Measurements from ENCODE around the gene GPX2. TPM values are rescaled to one million over a fixed set of nuclear protein-coding genes. Genes with fewer than 3 reads are reported as not detected.

GPX2 gene
- total RNA-seq, 1 experiment from 2014 or later: 4.3 TPM

GRCh38 chr14:64958743-64959142, 16.2 kb upstream of the GPX2 start:
- no TSS peak for BruUV-seq (replicated peaks)
- no peak overlapping the region for H3K27ac ChIP-seq (ENCODE audit: low read length)
- no peak overlapping the region for H3K9ac ChIP-seq (ENCODE audit: low read length)
- H3K36me3 ChIP-seq (ENCODE audit: low read depth, low read length): no peaks in the 10 kb centered on the region
- no peak overlapping the region for H3K4me2 ChIP-seq (ENCODE audit: low read length)
- no peaks in the 10 kb centered on the region for H3K79me2 ChIP-seq (ENCODE audit: low read length)
- no peaks in the 10 kb centered on the region for H3K9me2 ChIP-seq (replicated peaks; ENCODE audit: low read length)
- no peak overlapping the region for H2AFZ ChIP-seq (ENCODE audit: low read length)
- no peak for TF ChIP-seq EZH2 (IDR thresholded peaks at IDR 0.05; ENCODE audit: low read length, unreplicated experiment)
- no peak for TF ChIP-seq EZH2phosphoT487 (IDR thresholded peaks at IDR 0.05; ENCODE audit: borderline replicate concordance, low read length)
- no peak for TF ChIP-seq CTCF (conservative IDR thresholded peaks at IDR 0.05; ENCODE audit: low read depth, low read length)
- no peaks in the 10 kb centered on the region for H3K4me1 ChIP-seq (ENCODE audit: insufficient read depth, low read length)
- DNase-seq (no peak), ATAC-seq (no peak)
- H3K4me3 ChIP-seq (ENCODE audit: low read length): no peak overlapping the region
- no peaks in the 10 kb centered on the region for H4K20me1 ChIP-seq (ENCODE audit: low read length)
- ChIA-PET POLR2A (ENCODE audit: unreplicated experiment) (interaction anchor here (0.7 kb wide), 1 partner anchor 29 kb away, joined by 9 read pairs; no protein-coding TSS in a partner anchor), CTCF (interaction anchor here (0.5 kb wide), 1 partner anchor 23 kb away, joined by 3 read pairs; no protein-coding TSS in a partner anchor)
- no peaks in the 10 kb centered on the region for H3K9me3 ChIP-seq (ENCODE audit: low read length)
- H3F3A ChIP-seq (ENCODE audit: low read length, unreplicated experiment): no peaks in the 10 kb centered on the region
- intact Hi-C loops (cut with micrococcal nuclease): no loop called here
- no peaks in the 10 kb centered on the region for H3K27me3 ChIP-seq (ENCODE audit: low read length)

DNA sequence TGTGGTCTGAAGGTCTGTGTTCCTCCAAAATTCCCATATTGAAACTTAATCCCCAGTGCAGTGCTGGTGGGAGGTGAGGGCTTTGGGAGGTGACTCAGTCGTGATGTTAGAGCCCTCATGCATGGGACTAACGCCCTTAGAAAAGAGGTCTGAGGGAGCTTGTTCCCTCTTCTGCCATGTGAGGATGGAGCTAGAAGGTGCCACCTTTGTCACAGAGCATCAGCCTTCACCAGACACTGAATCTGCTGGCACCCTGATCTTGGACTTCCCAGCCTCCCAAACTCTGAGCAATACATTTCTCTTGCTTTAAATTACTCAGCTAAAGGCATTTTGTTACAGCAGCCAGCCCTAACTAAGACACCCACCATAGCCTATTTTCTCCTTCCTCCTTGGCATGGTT, 15.7 kb upstream of the GPX2 start:
- H4K20me1 ChIP-seq (ENCODE audit: low read length): no peaks in the 10 kb centered on the region
- DNase-seq: no peak
- H3K9me3 ChIP-seq (ENCODE audit: low read length): no peaks in the 10 kb centered on the region
- no peak overlapping the region for H3K27ac ChIP-seq (ENCODE audit: low read length)
- H3K27me3 ChIP-seq (ENCODE audit: low read length): no peaks in the 10 kb centered on the region
- H3K9ac ChIP-seq (ENCODE audit: low read length): no peak overlapping the region
- ChIA-PET CTCF (interaction anchor here (0.5 kb wide), 1 partner anchor 23 kb away, joined by 3 read pairs; no protein-coding TSS in a partner anchor), POLR2A (ENCODE audit: unreplicated experiment) (interaction anchor here (0.7 kb wide), 1 partner anchor 29 kb away, joined by 9 read pairs; no protein-coding TSS in a partner anchor)
- no peak overlapping the region for H3K4me2 ChIP-seq (ENCODE audit: low read length)
- H2AFZ ChIP-seq (ENCODE audit: low read length): no peak overlapping the region
- ATAC-seq: no peak
- no peak overlapping the region for H3K4me3 ChIP-seq (ENCODE audit: low read length)
- H3K9me2 ChIP-seq (replicated peaks; ENCODE audit: low read length): no peaks in the 10 kb centered on the region
- H3K36me3 ChIP-seq (ENCODE audit: low read depth, low read length): no peaks in the 10 kb centered on the region
- intact Hi-C loops (cut with micrococcal nuclease): no loop called here
- no peaks in the 10 kb centered on the region for H3K79me2 ChIP-seq (ENCODE audit: low read length)
- H3K4me1 ChIP-seq (ENCODE audit: insufficient read depth, low read length): no peaks in the 10 kb centered on the region
- TF ChIP-seq EZH2 (IDR thresholded peaks at IDR 0.05; ENCODE audit: low read length, unreplicated experiment) (no peak), CTCF (conservative IDR thresholded peaks at IDR 0.05; ENCODE audit: low read depth, low read length) (no peak), EZH2phosphoT487 (IDR thresholded peaks at IDR 0.05; ENCODE audit: borderline replicate concordance, low read length) (no peak)
- BruUV-seq (replicated peaks): no TSS peak
- H3F3A ChIP-seq (ENCODE audit: low read length, unreplicated experiment): no peaks in the 10 kb centered on the region

DNA sequence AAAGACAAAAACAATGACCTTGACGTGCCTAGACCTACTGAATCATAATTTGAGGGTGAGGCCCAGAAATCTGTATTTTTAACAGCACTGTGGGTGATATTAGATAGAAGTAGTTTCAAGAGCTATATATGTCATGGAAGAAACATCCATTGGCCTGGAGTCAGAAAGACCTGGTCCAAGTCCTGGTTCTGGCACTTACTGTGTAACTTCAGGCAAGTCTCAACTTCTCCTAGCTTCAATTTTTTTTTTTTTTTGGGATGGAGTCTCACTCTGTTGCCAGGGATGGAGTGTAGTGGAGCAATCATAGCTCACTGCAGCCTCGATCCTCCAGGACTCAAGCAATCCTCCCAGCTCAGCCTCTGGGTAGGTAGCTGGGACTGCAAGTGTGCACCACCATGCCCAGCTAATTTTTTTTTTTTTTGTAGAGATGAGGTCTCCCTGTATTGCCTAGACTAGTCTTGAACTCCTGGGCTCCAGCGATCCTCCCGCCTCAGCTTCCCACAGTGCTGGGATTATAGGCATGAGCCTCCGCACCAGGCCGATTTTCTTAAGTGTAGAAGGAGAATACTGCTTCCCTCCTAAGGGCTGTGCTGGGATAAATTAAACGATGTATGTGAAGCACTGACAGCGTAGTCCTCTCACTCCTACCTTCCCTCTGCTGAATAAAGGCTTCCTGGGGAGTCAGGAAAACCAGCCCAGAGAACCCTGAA, 14.3 kb upstream of the GPX2 start:
- no peak overlapping the region for H3K4me2 ChIP-seq (ENCODE audit: low read length)
- ChIA-PET POLR2A (ENCODE audit: unreplicated experiment) (no interaction called here), CTCF (no interaction called here)
- H3F3A ChIP-seq (ENCODE audit: low read length, unreplicated experiment): no peaks in the 10 kb centered on the region
- no peaks in the 10 kb centered on the region for H3K9me3 ChIP-seq (ENCODE audit: low read length)
- no peaks in the 10 kb centered on the region for H3K79me2 ChIP-seq (ENCODE audit: low read length)
- TF ChIP-seq CTCF (conservative IDR thresholded peaks at IDR 0.05; ENCODE audit: low read depth, low read length) (no peak), EZH2 (IDR thresholded peaks at IDR 0.05; ENCODE audit: low read length, unreplicated experiment) (no peak), EZH2phosphoT487 (IDR thresholded peaks at IDR 0.05; ENCODE audit: borderline replicate concordance, low read length) (no peak)
- DNase-seq (no peak), ATAC-seq (no peak)
- H4K20me1 ChIP-seq (ENCODE audit: low read length): no peaks in the 10 kb centered on the region
- H2AFZ ChIP-seq (ENCODE audit: low read length): no peak overlapping the region
- no peak overlapping the region for H3K9ac ChIP-seq (ENCODE audit: low read length)
- BruUV-seq (replicated peaks): no TSS peak
- intact Hi-C loops (cut with micrococcal nuclease): no loop called here
- no peak overlapping the region for H3K27ac ChIP-seq (ENCODE audit: low read length)
- no peaks in the 10 kb centered on the region for H3K36me3 ChIP-seq (ENCODE audit: low read depth, low read length)
- no peaks in the 10 kb centered on the region for H3K4me1 ChIP-seq (ENCODE audit: insufficient read depth, low read length)
- H3K9me2 ChIP-seq (replicated peaks; ENCODE audit: low read length): no peaks in the 10 kb centered on the region
- no peaks in the 10 kb centered on the region for H3K27me3 ChIP-seq (ENCODE audit: low read length)
- no peak overlapping the region for H3K4me3 ChIP-seq (ENCODE audit: low read length)

Measured in PC-3 (cell line).